ES-I3 (cell line): ENCODE data around the gene MAN1A2.
A peak's percentile ranks its signal among the peaks of the same experiment; 100 is the strongest.
"Not testable (repeated sequence)": the region's sequence is repeated elsewhere in the genome, so short reads cannot be mapped to it uniquely, and the experiment has no call there.

Experiments
- H3K36me3 ChIP-seq: 2 replicates; pipeline ENCODE4 v1.6.1; 2013; ENCODE audit warnings: mild to moderate bottlenecking, low read length, control low read depth, moderate library complexity; ENCODE audit not compliant: insufficient read depth
- H3K4me1 ChIP-seq: 2 replicates; pipeline ENCODE4 v1.6.1; 2013; ENCODE audit warnings: mild to moderate bottlenecking, control low read depth, low read length; ENCODE audit not compliant: insufficient read depth
- H3K9ac ChIP-seq: 2 replicates; pipeline ENCODE4 v1.6.1; 2013; ENCODE audit warnings: low read depth, mild to moderate bottlenecking, low read length, moderate library complexity
- H3K9me3 ChIP-seq: 2 replicates; pipeline ENCODE4 v1.6.1; 2013; ENCODE audit warnings: mild to moderate bottlenecking, low read length, moderate library complexity; ENCODE audit not compliant: control insufficient read depth, insufficient read depth

Gene MAN1A2

DNA sequence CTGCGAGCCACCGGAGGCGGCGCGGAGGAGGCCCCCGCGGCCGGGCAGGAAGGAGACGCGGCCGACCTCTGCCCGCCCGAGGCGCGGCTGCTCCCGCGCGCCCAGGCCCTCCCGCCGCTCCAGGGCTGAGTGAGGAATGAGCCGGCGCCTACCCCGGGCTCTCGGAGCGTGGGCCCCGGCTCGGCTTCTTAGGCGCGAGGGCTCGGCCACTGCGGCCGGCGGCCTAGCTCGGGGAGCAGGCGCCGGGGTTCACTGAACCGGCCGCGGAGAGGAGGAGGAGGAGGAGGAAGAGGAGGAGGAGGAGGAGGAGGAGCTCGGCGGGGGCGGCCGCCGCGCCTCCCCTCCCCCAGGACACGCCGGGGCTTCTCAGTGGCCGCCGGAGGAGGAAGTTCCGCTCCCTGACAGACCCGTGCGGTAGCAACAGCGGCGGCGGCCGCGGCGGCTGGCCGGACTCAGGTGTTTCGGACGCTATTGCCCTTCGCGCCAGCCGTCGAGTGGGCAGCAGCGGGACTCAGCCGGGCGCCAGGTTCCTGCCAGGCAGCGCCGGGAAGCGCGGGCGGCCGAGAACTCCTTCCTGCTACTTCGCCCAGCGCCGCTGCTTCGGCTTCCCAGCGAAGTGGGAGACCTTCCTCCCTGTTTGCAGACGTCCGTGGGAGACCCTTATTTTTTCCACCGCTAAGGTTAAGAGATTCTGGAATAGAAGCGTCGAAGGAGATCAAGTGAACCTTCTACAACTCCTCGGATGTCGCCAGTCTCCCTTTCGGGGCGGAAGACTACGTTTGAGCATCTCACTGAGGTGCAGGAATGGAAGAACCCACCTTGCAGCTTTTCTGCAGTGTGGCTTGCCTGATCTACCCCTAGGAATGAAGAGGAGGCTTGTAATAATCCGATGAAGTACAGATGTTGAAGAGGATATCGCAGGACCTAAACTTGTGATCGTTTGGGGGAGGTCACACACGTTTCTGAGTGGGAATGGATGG lies at the start of gene MAN1A2:
MAN1A2 (plus strand) TSS at position 404 of the 980 bp plus-strand sequence. CDS start 735 bp downstream, outside the sequence.
- Histone ChIP-seq H3K36me3 (no peaks in the 10 kb centered on the region), H3K9ac (peak within 1 kb of the TSS; percentile 98), H3K9me3 (no peaks in the 10 kb centered on the region), H3K4me1 (peaks cover 23% of the 10 kb centered on the region)

DNA sequence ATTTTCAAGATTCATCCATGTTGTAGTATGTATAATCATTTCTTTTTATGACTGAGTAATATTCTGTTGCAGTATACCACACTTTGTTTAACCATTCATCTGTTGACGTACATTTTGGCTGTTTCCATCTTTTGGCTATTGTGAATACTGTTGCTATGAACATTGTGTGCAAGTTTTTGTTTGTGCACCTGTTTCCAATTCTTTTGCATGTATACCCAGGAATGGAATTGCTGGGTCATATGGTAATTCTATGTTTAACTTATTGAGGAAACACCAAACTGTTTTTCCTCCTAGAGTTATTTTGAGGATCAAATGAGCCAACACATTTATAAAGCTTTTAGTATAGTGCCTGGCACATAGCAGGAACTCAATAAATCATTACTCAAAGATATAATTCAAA lies 49.2 kb upstream of the MAN1A2 start:
- peaks cover 12% of the 10 kb centered on the region for H3K4me1 ChIP-seq
- no peaks in the 10 kb centered on the region for H3K36me3 ChIP-seq
- H3K9ac ChIP-seq, result no peak overlapping the region
- no peaks in the 10 kb centered on the region for H3K9me3 ChIP-seq

DNA sequence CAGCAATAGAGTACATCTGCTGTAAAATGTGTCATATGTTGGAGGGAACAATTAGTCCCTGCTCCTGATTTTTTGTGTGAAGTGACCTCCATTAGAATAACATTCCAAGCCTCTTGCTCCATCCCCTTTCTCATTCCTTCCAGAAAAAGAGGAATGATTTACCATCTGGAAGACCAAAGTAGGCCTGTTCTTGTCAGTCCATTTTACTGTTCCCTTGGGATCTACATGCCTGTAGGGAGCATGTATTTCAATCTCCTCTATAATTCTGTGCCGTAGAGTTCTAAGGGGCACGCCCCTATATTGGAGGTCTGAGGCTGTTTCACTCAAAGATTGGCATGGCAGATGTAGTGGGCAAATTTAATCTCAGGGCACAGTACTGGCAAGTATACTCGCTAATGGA lies 48.8 kb upstream of the MAN1A2 start:
- Histone ChIP-seq H3K36me3 (no peaks in the 10 kb centered on the region), H3K9ac (no peak overlapping the region), H3K4me1 (peaks cover 12% of the 10 kb centered on the region), H3K9me3 (no peaks in the 10 kb centered on the region)

DNA sequence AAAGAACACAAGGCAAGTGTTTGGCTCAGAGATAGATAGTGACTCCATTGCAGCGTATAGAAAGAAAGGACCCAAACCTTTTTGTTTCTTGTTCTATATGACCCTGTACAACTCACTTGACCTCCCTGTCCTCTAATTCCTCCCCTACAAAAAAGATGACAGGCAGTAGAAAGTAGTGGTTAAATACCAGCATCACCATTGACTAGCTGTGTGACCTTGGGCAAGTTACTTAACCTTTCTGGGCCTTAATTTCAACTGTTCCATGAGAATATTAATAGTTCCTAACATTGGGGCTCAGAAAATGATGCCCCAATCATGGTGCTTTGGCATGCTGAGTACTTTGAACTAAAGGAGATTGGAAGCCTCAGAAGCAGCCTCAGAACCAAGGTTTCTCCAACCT lies 46.7 kb upstream of the MAN1A2 start:
- peaks cover 12% of the 10 kb centered on the region for H3K4me1 ChIP-seq
- H3K9ac ChIP-seq, result no peak overlapping the region
- no peaks in the 10 kb centered on the region for H3K36me3 ChIP-seq
- no peaks in the 10 kb centered on the region for H3K9me3 ChIP-seq

DNA sequence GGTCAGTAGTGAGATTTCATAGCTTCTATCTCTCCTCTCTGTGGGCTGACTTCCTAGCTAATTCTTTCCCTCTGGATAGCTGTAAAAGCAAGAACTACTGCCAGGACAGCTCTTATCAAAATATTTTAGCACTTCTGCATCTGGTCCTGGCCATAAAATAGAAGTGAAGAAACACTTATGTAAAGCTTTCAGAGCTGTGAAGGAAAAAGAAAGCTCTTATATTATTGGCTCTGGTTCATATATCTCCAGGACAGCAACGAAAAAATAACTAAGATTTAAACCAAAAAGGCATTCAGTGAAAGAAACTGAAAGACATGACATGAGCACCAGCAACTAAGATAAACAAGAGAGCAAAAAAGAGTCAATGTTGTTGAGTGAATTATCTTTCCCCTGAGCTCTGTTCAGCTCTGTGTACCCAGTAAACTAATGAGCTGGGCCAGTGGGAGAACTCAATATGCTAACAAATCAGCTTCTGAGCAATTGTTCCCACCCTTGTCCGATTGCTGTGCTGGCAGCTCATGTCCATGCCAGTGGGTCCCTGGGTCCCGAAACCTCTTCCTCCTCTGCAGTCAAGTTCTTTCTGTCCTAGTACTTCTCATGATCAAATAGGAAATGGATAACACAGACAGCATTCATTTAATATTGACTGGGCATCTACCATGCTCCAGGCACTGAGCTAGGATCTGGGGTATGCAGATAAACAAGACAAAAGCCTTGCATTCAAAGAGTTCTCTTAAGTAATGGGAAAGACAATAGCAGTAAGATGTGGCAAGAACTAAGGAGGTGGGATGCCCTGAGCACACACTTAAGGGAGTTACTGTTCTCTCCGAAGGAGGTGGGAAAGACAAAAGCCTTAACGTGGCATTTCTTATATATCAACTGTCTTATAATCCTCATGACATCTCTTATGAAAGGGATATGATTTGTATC lies 45.3 kb upstream of the MAN1A2 start:
- Histone ChIP-seq H3K36me3 (no peaks in the 10 kb centered on the region), H3K9me3 (no peaks in the 10 kb centered on the region), H3K4me1 (peaks cover 12% of the 10 kb centered on the region), H3K9ac (no peak overlapping the region)

GRCh38 chr1:117324357-117324756 lies 42.9 kb upstream of the MAN1A2 start:
- H3K4me1 ChIP-seq, result peaks cover 12% of the 10 kb centered on the region
- H3K9me3 ChIP-seq, result no peaks in the 10 kb centered on the region
- H3K36me3 ChIP-seq, result no peaks in the 10 kb centered on the region
- no peak overlapping the region for H3K9ac ChIP-seq

DNA sequence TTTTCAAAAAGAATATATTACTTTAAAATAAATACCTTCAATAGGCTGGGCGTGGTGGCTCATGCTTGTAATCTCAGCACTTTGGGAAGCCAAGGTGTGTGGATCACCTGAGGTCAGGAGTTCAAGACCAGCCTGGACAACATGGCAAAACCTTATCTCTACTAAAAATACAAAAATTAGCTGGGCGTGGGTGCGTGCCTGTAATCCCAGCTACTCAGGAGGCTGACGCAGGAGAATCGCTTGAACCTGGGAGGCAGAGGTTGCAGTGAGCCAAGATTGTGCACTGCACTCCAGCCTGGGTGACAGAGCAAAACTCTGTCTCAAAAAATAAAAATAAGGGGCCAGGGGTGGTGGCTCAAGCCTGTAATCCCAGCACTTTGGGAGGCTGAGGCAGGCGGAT lies 41.2 kb upstream of the MAN1A2 start:
- not testable (repeated sequence) for H3K9me3 ChIP-seq, H3K36me3 ChIP-seq, H3K9ac ChIP-seq
- peaks cover 12% of the 10 kb centered on the region for H3K4me1 ChIP-seq

- H3K36me3 ChIP-seq, result no peaks in the 10 kb centered on the region
- H3K9me3 ChIP-seq, result no peaks in the 10 kb centered on the region
- peaks cover 9% of the 10 kb centered on the region for H3K4me1 ChIP-seq
- H3K9ac ChIP-seq, result no peak overlapping the region
Measured at GRCh38 chr1:117327011-117327410, 40.2 kb upstream of the MAN1A2 start.

GRCh38 chr1:117335376-117336086 lies 31.7 kb upstream of the MAN1A2 start:
- no peak overlapping the region for H3K9ac ChIP-seq
- no peaks in the 10 kb centered on the region for H3K4me1 ChIP-seq
- no peaks in the 10 kb centered on the region for H3K36me3 ChIP-seq
- H3K9me3 ChIP-seq, result no peaks in the 10 kb centered on the region

GRCh38 chr1:117336088-117336817 lies 31.0 kb upstream of the MAN1A2 start:
- H3K4me1 ChIP-seq, result no peaks in the 10 kb centered on the region
- H3K9me3 ChIP-seq, result no peaks in the 10 kb centered on the region
- no peaks in the 10 kb centered on the region for H3K36me3 ChIP-seq
- no peak overlapping the region for H3K9ac ChIP-seq

GRCh38 chr1:117339866-117340700 lies 27.2 kb upstream of the MAN1A2 start:
- no peaks in the 10 kb centered on the region for H3K36me3 ChIP-seq
- H3K4me1 ChIP-seq, result no peaks in the 10 kb centered on the region

GRCh38 chr1:117341123-117341522 lies 26.1 kb upstream of the MAN1A2 start:
- Histone ChIP-seq H3K9ac (no peak overlapping the region), H3K9me3 (no peaks in the 10 kb centered on the region), H3K36me3 (no peaks in the 10 kb centered on the region), H3K4me1 (no peaks in the 10 kb centered on the region)

More at GRCh38 chr1:117339866-117340700, 27.2 kb upstream of the MAN1A2 start:
- H3K9me3 ChIP-seq, result no peaks in the 10 kb centered on the region
- no peak overlapping the region for H3K9ac ChIP-seq

DNA sequence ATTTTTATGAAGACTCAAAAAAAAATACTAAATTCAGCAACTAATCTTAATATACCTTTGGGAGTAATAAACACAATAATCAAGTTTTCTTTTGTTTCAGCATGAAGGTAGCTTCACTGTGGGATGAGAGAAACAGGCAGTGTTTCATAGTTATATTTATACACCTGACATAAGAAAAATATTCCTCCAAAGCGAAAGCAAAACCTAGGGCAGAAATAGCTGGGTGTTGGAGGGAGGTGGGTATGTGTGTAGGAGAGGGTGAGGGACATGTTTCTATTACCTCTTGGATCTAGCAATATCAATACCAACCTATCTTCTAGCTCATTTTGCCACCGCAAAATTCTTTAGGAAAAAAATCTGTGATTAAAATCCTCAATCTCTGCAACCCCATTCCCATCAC lies 24.9 kb upstream of the MAN1A2 start:
- H3K4me1 ChIP-seq, result peaks cover 8% of the 10 kb centered on the region; the same call in 1 of the 2 replicates
- H3K36me3 ChIP-seq, result no peaks in the 10 kb centered on the region
- H3K9ac ChIP-seq, result no peak overlapping the region
- no peaks in the 10 kb centered on the region for H3K9me3 ChIP-seq
